UCSD-AML1 (cell line): Measurements from ENCODE around the gene IDH3A.

Source experiments
- DNase-seq: peaks from one replicate; lab custom pipeline; 2025; ENCODE audit not compliant: unreplicated experiment; lab: John Stamatoyannopoulos, UW

IDH3A gene

DNA sequence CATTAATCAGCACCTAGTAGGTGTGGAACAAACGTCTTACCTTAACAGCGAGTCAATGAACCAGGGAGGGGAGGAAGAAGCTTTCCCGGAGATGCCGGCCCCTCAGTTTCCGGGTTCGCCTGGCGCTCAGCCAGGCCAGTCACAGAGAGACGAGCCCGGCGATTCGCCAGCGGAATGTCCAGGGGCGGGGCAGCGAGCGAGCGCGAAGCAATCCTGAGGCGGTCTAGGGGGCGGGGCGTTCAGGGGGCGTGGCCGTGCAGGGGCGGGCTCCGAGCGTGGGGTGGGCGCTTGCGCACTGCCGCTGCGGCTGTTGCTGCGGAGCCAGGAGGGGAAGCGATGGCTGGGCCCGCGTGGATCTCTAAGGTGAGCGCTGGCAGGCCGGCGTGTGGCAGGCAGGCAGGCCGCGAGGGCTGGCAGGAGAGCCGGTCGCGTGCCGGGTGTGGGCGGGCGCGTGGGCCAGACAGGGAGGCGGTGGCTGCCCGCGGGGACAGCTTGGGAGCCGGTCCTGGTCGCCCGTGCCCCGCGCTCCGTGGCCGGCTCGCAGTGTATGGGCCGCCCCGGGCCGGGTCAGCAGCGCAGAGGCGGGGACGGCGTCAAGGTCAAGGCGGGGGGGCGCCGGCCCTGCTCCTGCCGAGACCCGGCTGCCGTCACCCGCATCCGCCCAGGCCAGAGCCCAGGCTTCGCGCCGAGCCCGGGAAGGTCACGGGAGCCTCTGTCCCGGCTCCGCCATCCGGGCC is at the start of gene IDH3A:
TSS of gene IDH3A (plus strand) at position 295 of the 737 bp plus-strand sequence. CDS start at position 337, 42 bp downstream.
- DNase-seq, result peak; percentile 98

- no peak for DNase-seq
Measured at GRCh38 chr15:78100886-78101285, 48.3 kb upstream of the IDH3A start.

DNA sequence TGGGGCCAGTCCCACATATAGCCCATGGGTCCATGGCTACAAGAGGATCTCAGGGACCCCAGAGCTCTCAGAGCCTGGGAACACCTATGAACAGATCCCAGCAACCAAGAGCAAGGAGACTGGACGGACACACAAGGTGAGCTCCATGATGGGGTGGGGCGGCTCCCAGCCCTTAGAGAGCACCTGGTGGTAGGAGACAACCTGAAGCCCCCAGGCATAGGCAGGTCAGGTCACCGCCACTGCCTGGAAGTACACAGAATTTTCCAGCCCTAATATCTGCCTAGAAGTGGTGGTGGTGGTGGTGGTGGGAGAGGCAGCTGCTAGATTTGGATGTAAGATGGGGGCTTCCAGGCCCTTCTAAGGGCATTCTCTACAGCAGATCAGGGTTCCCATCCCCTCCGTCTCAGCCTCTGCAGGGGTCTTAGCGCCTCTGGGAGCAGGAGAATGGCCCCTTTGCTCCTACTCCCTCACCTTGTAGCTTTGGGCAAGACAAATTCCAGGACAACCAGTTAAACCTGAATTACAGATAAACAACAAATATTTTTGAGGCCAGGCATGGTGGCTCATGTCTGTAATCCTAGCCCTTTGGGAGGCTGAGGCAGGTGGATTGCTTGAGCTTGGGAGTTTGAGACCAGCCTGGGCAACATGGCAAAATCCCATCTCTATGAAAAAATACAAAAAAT is 47.6 kb upstream of the IDH3A start:
- DNase-seq, result no peak

GRCh38 chr15:78102211-78102610 is 47.0 kb upstream of the IDH3A start:
- no peak for DNase-seq

DNA sequence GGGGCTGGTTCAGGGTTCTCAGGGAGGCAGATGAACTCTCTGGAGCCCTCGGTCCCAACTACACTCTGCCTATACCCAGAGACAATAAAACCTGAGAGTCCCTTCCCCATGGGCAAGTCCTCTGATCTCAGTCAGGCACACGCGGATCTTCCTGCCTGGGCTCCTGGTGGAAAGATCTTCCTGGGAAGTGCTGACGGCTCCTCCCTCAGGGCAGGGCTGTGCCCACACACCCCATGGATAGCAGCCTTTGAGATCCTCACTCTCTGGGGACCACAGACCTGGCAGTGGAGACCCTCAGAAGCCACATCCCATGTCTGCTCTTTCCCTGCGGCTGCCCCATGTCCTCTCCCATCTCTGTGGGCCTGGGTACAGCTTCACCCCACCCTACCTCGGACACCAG is 46.4 kb upstream of the IDH3A start:
- no peak for DNase-seq

DNA sequence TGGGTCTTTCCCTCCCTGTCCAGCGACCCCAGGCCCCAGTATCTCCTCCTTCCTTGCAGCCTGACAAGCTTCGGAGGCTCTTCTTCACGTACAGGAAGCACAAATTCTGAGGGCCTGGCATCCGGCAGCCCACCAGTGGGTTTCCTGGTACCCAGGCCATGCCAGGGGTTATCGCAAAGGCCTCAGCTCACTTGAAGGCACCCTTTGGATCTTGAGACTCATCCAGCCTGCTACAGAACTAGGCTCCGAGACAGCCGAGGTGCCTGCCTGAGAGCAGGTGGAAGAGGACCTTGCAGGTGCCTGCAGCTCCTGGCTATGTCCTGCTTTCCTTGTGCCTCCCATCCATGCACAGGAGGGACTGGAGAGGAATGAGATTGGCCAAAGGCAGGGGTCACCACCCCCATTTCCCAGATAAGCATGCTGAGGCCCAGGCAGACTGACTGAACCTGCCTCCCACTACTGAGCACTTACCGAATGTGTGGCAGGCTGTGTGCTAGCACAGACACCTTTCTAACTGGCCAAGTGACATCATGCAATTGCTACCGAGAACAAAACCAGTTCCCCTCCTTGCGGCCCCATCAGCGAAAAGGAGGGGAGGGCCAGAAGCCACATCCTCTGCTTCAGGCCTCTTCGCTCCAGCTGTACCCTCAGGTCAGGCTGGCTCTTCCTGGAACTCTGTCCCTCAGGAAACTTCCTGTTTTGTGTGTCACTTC is 45.6 kb upstream of the IDH3A start:
- peak; percentile 61 for DNase-seq

DNA sequence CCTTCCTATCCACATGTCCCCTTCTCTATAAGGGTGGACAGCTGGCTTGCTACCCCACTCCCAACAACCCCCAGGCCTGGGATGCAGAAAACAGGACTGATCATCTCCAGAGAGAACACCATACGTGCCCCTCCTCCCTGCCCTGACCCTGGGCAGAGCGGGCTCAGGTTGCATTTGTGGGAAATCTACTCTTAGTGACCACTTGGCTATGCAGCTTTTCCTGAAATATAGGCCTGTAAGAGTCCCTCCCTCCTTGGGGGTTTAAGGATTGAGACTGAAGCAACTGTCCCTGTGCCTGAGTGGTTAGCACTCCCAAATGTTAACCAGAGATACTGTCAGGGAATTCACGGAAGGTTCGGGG is 45.1 kb upstream of the IDH3A start:
- no peak for DNase-seq

GRCh38 chr15:78104566-78105475 is 44.3 kb upstream of the IDH3A start:
- DNase-seq, result no peak

DNA sequence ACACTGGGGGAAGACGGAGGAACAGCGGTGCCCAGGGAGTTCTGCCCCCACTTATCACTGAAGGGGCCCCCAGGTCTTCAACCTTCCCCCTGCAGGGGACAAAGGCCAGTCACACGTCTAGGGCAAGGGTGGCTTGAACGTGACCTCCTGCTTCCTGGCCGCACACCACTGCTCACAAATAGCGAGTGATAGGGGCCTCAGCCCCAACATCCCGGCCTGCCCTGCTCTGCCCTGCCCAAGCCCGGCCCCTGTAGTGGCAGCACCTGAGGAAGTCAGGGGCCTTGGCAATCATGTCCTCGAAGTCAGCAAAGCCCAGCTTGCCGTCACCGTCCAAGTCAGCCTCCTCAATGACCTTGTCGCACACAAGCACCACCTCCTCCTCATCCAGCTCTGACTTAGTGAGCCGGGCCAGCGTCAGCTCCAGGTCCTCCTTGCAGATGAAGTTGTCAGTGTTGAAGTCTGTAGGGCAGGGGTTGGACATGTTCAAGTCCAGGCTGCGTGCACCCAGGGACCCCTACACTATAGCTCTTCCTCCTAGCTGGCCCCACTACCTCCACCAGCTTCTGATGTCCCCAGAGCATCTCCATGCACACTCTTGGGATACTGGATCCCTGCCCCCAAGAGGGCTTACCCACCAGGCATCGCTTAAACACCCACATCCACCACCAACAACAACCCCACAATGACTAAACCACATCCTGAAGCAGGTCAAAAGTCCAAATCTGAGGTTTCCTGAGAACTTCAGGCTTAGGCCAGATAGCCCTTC is 43.5 kb upstream of the IDH3A start:
- no peak for DNase-seq

GRCh38 chr15:78107471-78107870 is 41.7 kb upstream of the IDH3A start:
- DNase-seq, result no peak

DNA sequence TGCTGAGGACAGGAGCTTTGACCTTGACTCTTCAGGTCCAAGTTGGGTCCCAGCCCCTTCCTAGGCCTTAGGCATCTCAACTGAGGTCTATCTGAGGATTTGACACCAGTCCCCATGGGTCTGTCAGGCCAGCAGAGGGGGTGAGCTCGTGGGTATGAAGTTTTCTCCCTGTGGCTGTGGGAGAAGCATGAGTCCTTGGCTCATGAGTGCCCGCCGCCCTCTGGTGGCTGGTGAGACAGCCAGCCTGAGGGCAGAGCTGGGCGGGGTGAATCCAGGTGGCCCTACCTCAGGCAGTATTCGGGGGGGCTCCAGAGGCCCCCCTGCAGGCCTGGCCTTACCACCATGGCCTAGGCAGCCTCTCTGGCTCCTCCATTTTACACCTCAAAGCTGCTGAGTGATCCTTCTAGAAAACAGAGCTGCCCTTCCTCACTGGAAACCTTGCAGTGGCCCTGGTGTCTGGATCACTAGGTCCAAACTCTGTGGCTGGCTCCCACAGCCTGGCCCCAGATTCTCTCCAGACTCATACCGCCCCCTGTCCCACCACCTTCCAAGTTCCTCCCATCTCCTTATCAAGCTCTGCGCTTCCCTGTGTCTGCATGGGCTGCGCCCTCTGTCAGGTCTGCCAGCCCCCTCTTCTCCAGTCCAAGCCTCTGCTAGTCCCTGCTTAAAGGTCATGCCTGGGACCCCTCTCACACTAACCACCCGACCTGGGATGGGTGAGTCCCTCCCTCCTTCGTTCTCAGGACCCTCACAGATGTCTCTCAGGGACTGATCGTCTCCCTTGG is 40.7 kb upstream of the IDH3A start:
- DNase-seq, result peak; percentile 83

DNA sequence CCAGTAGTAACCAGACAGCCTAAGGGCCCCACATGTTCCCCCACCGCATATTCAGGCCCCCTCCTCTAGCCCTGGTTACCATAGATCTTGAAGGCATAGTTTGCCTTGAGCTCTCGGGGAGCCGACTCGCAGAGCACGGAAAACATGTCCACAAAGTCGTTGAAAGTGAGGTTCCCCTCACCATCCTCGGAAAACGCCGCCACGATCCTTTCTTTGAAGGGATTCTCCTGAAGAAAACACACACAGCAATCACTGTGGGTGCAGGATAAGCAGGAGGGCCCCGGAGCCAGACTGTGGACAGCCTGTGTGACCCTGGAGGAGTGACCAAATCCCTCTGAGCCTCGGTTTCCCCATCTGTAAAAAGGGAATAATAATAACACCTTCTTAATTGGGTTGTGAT is 40.0 kb upstream of the IDH3A start:
- DNase-seq, result no peak

- no peak for DNase-seq
Measured at GRCh38 chr15:78110096-78110495, 39.1 kb upstream of the IDH3A start.

DNA sequence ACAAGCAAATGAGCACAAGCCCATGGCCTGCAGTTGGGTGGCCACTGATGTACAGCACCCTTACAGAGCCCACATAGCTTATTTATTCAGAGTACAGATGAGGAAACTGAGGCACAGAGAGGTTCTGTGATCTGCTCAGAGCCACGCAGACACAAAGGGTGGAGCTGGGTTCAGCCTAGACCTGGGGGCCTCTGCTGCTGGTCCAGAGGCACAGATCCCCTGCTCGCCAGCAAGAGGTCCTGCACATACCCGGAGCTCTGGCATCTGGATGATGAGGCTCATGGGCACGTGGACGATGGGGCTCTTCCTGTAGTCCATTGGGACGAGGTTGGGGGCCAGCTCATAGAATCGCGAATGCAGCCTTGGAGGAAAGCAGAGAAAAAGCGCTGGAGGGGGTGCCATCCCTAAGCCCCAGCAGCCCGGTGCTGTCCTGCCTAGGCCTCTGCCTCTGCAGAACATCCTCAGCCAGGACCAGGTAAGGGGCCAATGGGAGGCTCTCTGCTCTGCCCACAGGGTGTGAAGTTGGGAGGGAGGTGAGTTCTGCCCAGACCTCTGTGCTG is 38.2 kb upstream of the IDH3A start:
- DNase-seq, result no peak

GRCh38 chr15:78111788-78112187 is 37.4 kb upstream of the IDH3A start:
- no peak for DNase-seq

GRCh38 chr15:78112551-78112950 is 36.6 kb upstream of the IDH3A start:
- DNase-seq, result no peak

DNA sequence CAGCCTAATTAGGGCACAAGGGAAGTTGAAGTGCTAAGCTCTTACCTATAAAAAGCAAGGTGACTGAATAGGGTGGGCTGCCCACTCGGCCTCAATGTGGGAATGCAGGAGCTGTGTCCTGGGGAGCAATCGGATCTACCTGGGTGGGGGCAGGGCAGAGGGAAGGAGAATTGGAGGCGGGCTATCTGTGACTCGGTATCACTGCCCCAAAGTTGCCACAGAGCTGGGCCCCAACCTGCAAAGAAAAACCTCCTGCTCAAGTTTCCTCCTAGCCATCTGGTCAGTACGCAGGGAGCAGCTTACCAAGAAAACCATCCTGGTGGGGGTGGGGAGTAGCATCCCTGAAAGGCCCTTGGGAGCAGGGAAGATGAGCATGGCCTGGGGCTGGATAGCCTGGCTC is 28.6 kb upstream of the IDH3A start:
- DNase-seq, result no peak

DNA sequence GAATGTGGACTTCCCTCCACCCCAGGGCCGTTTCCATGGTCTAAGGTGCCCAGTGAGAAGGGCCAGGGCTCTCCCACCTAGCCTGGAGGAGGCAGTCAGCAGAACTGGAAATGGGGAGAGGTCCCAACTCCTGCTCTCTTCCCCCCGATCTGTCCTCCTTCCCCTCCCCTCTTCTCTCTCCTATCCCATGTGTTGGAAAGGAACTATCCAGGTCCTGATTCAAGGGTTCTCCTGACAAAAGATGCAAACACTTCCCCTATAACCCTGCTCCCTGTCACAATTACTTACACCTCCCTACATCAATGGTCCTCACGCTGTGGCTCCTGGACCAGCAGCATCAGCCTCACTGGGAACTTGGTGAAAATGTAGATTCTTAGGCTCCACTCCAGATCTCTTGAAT is 23.9 kb upstream of the IDH3A start:
- DNase-seq, result no peak

- DNase-seq, result no peak
Measured at GRCh38 chr15:78127882-78128281, 21.3 kb upstream of the IDH3A start.
